H1 (cell line): Measurements from ENCODE around the gene ALG14. TPM values are rescaled to one million over a fixed set of nuclear protein-coding genes. Genes with fewer than 3 reads are reported as not detected.

Experiments used
- CTCF ChIA-PET: fragments of 300-600 bp; sonication (Branson Sonifier 250); formaldehyde crosslinking; loops from one replicate; lab custom pipeline; 2021; ENCODE audit not compliant: partially characterized antibody; lab: Charles Lee
- POLR2A ChIA-PET: fragments of 300-600 bp; sonication (Branson Sonifier 250); formaldehyde crosslinking; loops from one replicate; lab custom pipeline; 2021; ENCODE audit warnings: inconsistent platforms; ENCODE audit not compliant: partially characterized antibody; lab: Charles Lee
- DNase-seq, 2 experiments: peaks; one replicate each; pipeline versions ENCODE4 v3.0.0 to v3.0.0-alpha.2; 2010 to 2022; ENCODE audit warnings: low spot score in 2 of 2, low read depth in 1 of 2, mixed read lengths in 1 of 2
- FAIRE-seq: peaks from 2 replicates; lab custom pipeline; 2011; peaks lifted over from hg19 to GRCh38; lab: Jason Lieb, UNC
- H2AFZ ChIP-seq: 2 replicates; pipeline ENCODE4 v1.8.1; 2012; ENCODE audit warnings: low read length, inconsistent platforms
- H2AK5ac ChIP-seq: 2 replicates; pipeline ENCODE4 v1.6.1; 2013; ENCODE audit warnings: low read depth, low read length
- H2BK120ac ChIP-seq: replicated peaks from 2 replicates; pipeline ENCODE3; 2013; ENCODE audit warnings: low read depth, low read length, inconsistent platforms
- H2BK12ac ChIP-seq: 2 replicates; pipeline ENCODE4 v1.6.1; 2013; ENCODE audit warnings: low read depth, low read length
- H2BK15ac ChIP-seq: 2 replicates; pipeline ENCODE4 v1.6.1; 2013; ENCODE audit warnings: low read length
- H2BK20ac ChIP-seq: 2 replicates; pipeline ENCODE4 v1.6.1; 2013; ENCODE audit warnings: low read length
- H2BK5ac ChIP-seq: 2 replicates; pipeline ENCODE4 v1.6.1; 2013; ENCODE audit warnings: low read depth, low read length
- H3K14ac ChIP-seq: 2 replicates; pipeline ENCODE4 v1.6.1; 2013; ENCODE audit warnings: inconsistent platforms; ENCODE audit not compliant: insufficient read length
- H3K18ac ChIP-seq: 2 replicates; pipeline ENCODE4 v1.6.1; 2013; ENCODE audit warnings: low read length; ENCODE audit errors: extremely low read depth
- H3K23ac ChIP-seq: 2 replicates; pipeline ENCODE4 v1.6.1; 2013; ENCODE audit warnings: inconsistent platforms; ENCODE audit not compliant: insufficient read length
- H3K23me2 ChIP-seq: 2 replicates; pipeline ENCODE4 v1.6.1; 2013; ENCODE audit warnings: low read depth, low read length
- H3K27ac ChIP-seq: 2 replicates; pipeline ENCODE4 v1.6.1; 2011; ENCODE audit warnings: low read depth, low read length, inconsistent platforms
- H3K27me3 ChIP-seq, 4 experiments: replicated peaks in 1 of 4; 1 replicate in 1 of 4; 2 replicates in 3 of 4; pipeline versions ENCODE4 v1.6.1 to v1.8.1; 2011 to 2013; ENCODE audit warnings: low read length in 3 of 4, mild to moderate bottlenecking in 3 of 4, inconsistent platforms in 2 of 4, mixed read lengths in 2 of 4, moderate library complexity in 1 of 4; ENCODE audit not compliant: control insufficient read depth in 3 of 4, insufficient read depth in 3 of 4; ENCODE audit errors: extremely low read depth in 1 of 4
- H3K36me3 ChIP-seq, 4 experiments: 2 replicates each; pipeline versions ENCODE4 v1.6.1 to v1.8.1; 2011 to 2013; ENCODE audit warnings: mild to moderate bottlenecking in 4 of 4, low read length in 3 of 4, moderate library complexity in 2 of 4, control low read depth in 1 of 4, inconsistent platforms in 1 of 4; ENCODE audit not compliant: insufficient read depth in 4 of 4, control insufficient read depth in 2 of 4
- H3K4ac ChIP-seq: replicated peaks from 2 replicates; pipeline ENCODE3; 2013; ENCODE audit warnings: low read length, low read depth, mixed read lengths, inconsistent platforms; ENCODE audit not compliant: insufficient read length
- H3K4me1 ChIP-seq, 4 experiments: replicated peaks in 1 of 4; 1 replicate in 1 of 4; 2 replicates in 3 of 4; pipeline versions ENCODE4 v1.6.1 to v1.8.1; 2011 to 2013; ENCODE audit warnings: low read length in 3 of 4, inconsistent platforms in 2 of 4, mixed read lengths in 1 of 4; ENCODE audit not compliant: insufficient read depth in 4 of 4, control insufficient read depth in 3 of 4
- H3K4me2 ChIP-seq, 2 experiments: 2 replicates each; pipeline versions ENCODE4 v1.6.1 to v1.8.1; 2011 to 2013; ENCODE audit warnings: low read depth in 2 of 2, low read length in 2 of 2, control low read depth in 1 of 2, inconsistent platforms in 1 of 2, mild to moderate bottlenecking in 1 of 2; ENCODE audit not compliant: insufficient read depth in 1 of 2
- H3K4me3 ChIP-seq, 4 experiments: fragments of 200-600, 300-600 bp in 1 of 4; sonication (generic), shearing (Covaris generic), sonication (Bioruptor Twin) in 1 of 4; 2 replicates each; pipeline versions ENCODE4 v1.5.1 to v1.8.1; 2011 to 2016; ENCODE audit warnings: low read length in 4 of 4, low read depth in 3 of 4, control low read depth in 2 of 4, inconsistent platforms in 2 of 4, mild to moderate bottlenecking in 2 of 4, mixed read lengths in 1 of 4, moderate library complexity in 1 of 4; ENCODE audit not compliant: insufficient read depth in 2 of 4; ENCODE audit errors: extremely low read depth in 1 of 4
- H3K56ac ChIP-seq: replicated peaks from 2 replicates; pipeline ENCODE3; 2013; ENCODE audit warnings: low read depth, mild to moderate bottlenecking, mixed read lengths, low read length, inconsistent platforms; ENCODE audit not compliant: insufficient read length
- H3K79me1 ChIP-seq: 2 replicates; pipeline ENCODE4 v1.6.1; 2013; ENCODE audit warnings: low read depth, low read length, control low read depth
- H3K79me2 ChIP-seq, 2 experiments: 2 replicates each; pipeline versions ENCODE4 v1.6.1 to v1.8.1; 2012 to 2013; ENCODE audit warnings: low read length in 2 of 2, mild to moderate bottlenecking in 2 of 2, inconsistent platforms in 1 of 2; ENCODE audit not compliant: insufficient read depth in 2 of 2, control insufficient read depth in 1 of 2
- H3K9ac ChIP-seq, 4 experiments: replicated peaks in 1 of 4; 1 replicate in 1 of 4; 2 replicates in 3 of 4; pipeline versions ENCODE4 v1.6.1 to v1.8.1; 2011 to 2013; ENCODE audit warnings: low read depth in 3 of 4, low read length in 3 of 4, control low read depth in 2 of 4, mild to moderate bottlenecking in 2 of 4, moderate library complexity in 2 of 4, inconsistent platforms in 1 of 4; ENCODE audit errors: extremely low read depth in 1 of 4
- H3K9me3 ChIP-seq, 2 experiments: 2 replicates each; pipeline versions ENCODE4 v1.6.1 to v1.8.1; 2012 to 2013; ENCODE audit warnings: mild to moderate bottlenecking in 2 of 2, moderate library complexity in 2 of 2, control low read depth in 1 of 2, inconsistent platforms in 1 of 2, low read depth in 1 of 2, low read length in 1 of 2, mixed read lengths in 1 of 2; ENCODE audit not compliant: insufficient read depth in 2 of 2
- H4K20me1 ChIP-seq, 2 experiments: replicated peaks in 1 of 2; 2 replicates each; pipeline versions ENCODE3 to v1.8.1; 2011 to 2013; ENCODE audit warnings: inconsistent platforms in 2 of 2, low read length in 2 of 2, mild to moderate bottlenecking in 1 of 2; ENCODE audit not compliant: insufficient read depth in 2 of 2, control insufficient read depth in 1 of 2
- H4K5ac ChIP-seq: 2 replicates; pipeline ENCODE4 v1.6.1; 2013; ENCODE audit warnings: low read length, low read depth, mixed read lengths, inconsistent platforms; ENCODE audit not compliant: insufficient read length
- H4K8ac ChIP-seq: 2 replicates; pipeline ENCODE4 v1.8.0; 2013; ENCODE audit warnings: mild to moderate bottlenecking, moderate library complexity, low read length, inconsistent platforms; ENCODE audit not compliant: insufficient read depth; ENCODE audit errors: extremely low read depth
- H4K91ac ChIP-seq: replicated peaks from 2 replicates; pipeline ENCODE3; 2013; ENCODE audit warnings: low read length, mixed read lengths, inconsistent platforms; ENCODE audit not compliant: insufficient read length
- CBX5 ChIP-seq: fragments of 300-800, 300-1000 bp; sonication (generic); IDR thresholded peaks from 2 replicates; pipeline ENCODE4 v1.7.1; 2016; ENCODE audit warnings: antibody characterized with exemption, low read length, low read depth
- CEBPB ChIP-seq: IDR thresholded peaks from 2 replicates; pipeline ENCODE4 v1.6.1; 2012; ENCODE audit warnings: low read depth, low read length
- POLR2A ChIP-seq, 2 experiments: IDR thresholded peaks; 1 replicate in 1 of 2; 2 replicates in 1 of 2; pipeline ENCODE4 v1.6.1; 2011; ENCODE audit warnings: low read depth in 2 of 2, low read length in 2 of 2, mild to moderate bottlenecking in 2 of 2; ENCODE audit errors: control extremely low read depth in 1 of 2
- RNF2 ChIP-seq: fragments of 200-900, 300-1000 bp; sonication (generic); IDR thresholded peaks from 2 replicates; pipeline ENCODE4 v1.7.1; 2016; ENCODE audit warnings: borderline replicate concordance, low read depth, mild to moderate bottlenecking, antibody characterized with exemption, low read length; ENCODE audit not compliant: poor library complexity, severe bottlenecking; ENCODE audit errors: missing control alignments
- WGBS, 2 experiments: shearing (Covaris generic) in 1 of 2; methylation state at CpG; one replicate each; pipeline versions ENCODE4 v1.1.6 to v1.1.7; 2013 to 2015; ENCODE audit warnings: low lambda C conversion rate in 2 of 2, mixed read lengths in 2 of 2, inconsistent platforms in 1 of 2, low coverage in 1 of 2, missing lambda C conversion rate in 1 of 2; ENCODE audit not compliant: insufficient replicate concordance in 2 of 2, insufficient coverage in 1 of 2, insufficient read length in 1 of 2; ENCODE audit errors: extremely low coverage in 1 of 2, missing lambda C conversion rate in 1 of 2; 5-methylcytosine and 5-hydroxymethylcytosine counted together
- polyA plus RNA-seq, 7 experiments: library from polyadenylated mRNA; depleted of rRNA in 3 of 7; stranded (reverse) in 5 of 7; unstranded in 2 of 7; fragments of >200 nt in 5 of 7; fragments of 200-250 nt in 2 of 7; gene quantifications; 1 replicate in 5 of 7; 2 replicates in 1 of 7; 4 replicates in 1 of 7; pipeline versions ENCODE4 v1.2.1 to v1.2.3, GENCODE V29; 2011 to 2013; ENCODE audit warnings: missing spikeins in 2 of 7, mixed read lengths in 2 of 7
- total RNA-seq: library from RNA; stranded (reverse); fragmentation: NEBNext Ultra II Directional; extraction: Animal tissue kit (Norgen Biotek cat#: 25700); gene quantifications from 2 replicates; pipeline ENCODE4 v1.2.1, GENCODE V29; 2021
- TF ChIP-seq, protein P1 (sequence below): IDR thresholded peaks from 2 replicates; pipeline ENCODE4 v1.6.1; 2011; ENCODE audit warnings: low read depth, mild to moderate bottlenecking, low read length; ENCODE audit not compliant: insufficient read depth

Gene ALG14
- total and polyA plus RNA-seq, 2 of the 8 experiments (the other 6 are each of a cell fraction or from before 2014, with no cell fraction given): 0.95 to 1.3 TPM

DNA sequence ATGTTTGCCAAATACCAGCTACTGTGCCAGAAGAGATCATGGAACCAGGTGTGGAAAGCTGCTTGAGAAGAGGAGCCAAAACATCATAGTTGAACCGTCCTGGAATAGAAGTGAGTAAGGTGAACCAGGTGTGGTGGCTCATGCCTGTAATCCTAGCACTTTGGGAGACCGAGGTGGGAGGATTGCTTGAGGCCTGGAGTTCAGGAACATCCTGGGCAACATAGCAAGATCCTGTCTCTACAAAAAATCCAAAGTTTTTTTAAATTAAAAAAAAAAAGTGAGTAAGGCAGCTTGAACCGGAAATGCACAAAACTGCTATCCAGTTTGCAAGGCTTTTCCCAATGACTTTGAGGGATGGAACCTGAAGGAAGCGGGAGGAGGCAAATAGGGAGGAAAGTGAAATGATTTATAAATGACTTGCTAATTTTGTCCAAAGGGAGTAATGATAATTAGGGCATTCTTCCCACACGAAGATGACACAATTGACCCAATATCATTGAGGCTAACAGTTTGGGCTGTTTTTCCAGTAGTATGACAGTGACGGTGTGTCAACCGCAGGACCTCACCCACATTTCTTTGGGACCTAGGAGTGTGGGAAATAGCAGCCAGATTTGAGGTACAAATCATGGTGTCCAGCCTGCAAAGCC, 144.3 kb downstream of the ALG14 start:
- Histone ChIP-seq H4K20me1 (peaks cover 14 to 16% of the 10 kb centered on the region in 2 experiments), H3K36me3 (peaks cover 0 to 9% (median 2%) of the 10 kb centered on the region in 4 experiments; a peak in 3 of 8 replicates), H3K23ac (no peak overlapping the region), H3K27ac (peak overlapping the region; percentile 96), H3K23me2 (peaks cover 7% of the 10 kb centered on the region), H4K91ac (peak overlapping the region; percentile 75), H3K4me1 (peaks cover 4 to 20% (median 14%) of the 10 kb centered on the region in 4 experiments; a peak in 6 of 7 replicates), H3K14ac (no peak overlapping the region)
- DNase-seq: no peak
- TF ChIP-seq RNF2: no peak
- TF ChIP-seq, protein P1, sequence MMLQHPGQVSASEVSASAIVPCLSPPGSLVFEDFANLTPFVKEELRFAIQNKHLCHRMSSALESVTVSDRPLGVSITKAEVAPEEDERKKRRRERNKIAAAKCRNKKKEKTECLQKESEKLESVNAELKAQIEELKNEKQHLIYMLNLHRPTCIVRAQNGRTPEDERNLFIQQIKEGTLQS: no peak
- no peak for TF ChIP-seq CBX5
- TF ChIP-seq POLR2A (IDR thresholded peaks at IDR 0.05; ENCODE audit: control extremely low read depth in 1 of 2, low read depth in 2 of 2, low read length in 2 of 2): no peak
- no peak for TF ChIP-seq CEBPB
- TF ChIP-seq, all 59 proteins: peak for 0
- peak overlapping the region; percentile 55 for H4K5ac ChIP-seq
- peak overlapping the region; percentile 65 for H3K4ac ChIP-seq
- peak overlapping the region; percentile 40 for H2BK12ac ChIP-seq
- peak overlapping the region; percentile 76 to 85 for H3K4me2 ChIP-seq
- ChIA-PET CTCF (interaction anchor here (0.8 to 1.8 kb wide), 5 partner anchors 14 to 112 kb away, joined by 3 to 7 read pairs (median 3); no protein-coding TSS in a partner anchor), POLR2A (interaction anchor here (0.7 to 2.5 kb wide), 15 partner anchors 8 to 377 kb away, joined by 3 to 18 read pairs (median 4); no protein-coding TSS in a partner anchor)
- no peaks in the 10 kb centered on the region for H3K27me3 ChIP-seq
- peak overlapping the region; percentile 42; the same call in 1 of the 2 replicates for H3K18ac ChIP-seq
- H2BK120ac ChIP-seq: peak overlapping the region; percentile 98
- no peak for FAIRE-seq
- H2BK15ac ChIP-seq: peak overlapping the region; percentile 55; the same call in 1 of the 2 replicates
- 80% methylated on average over 7 of the region's 7 CpGs; no CpG with 5 or more reads in 1 of the 2 experiments for WGBS, 2 experiments
- H3K9ac ChIP-seq: peak overlapping the region; percentile 72 to 87 (median 76); a peak in 5 of 7 replicates
- H3K79me1 ChIP-seq: peaks cover 8% of the 10 kb centered on the region
- H2AFZ ChIP-seq: no peak overlapping the region
- H3K79me2 ChIP-seq: peaks cover 18 to 57% of the 10 kb centered on the region in 2 experiments
- H3K4me3 ChIP-seq: peak overlapping the region; percentile 44 to 98 (median 64)
- H4K8ac ChIP-seq: no peak overlapping the region
- H3K9me3 ChIP-seq: no peaks in the 10 kb centered on the region
- no peak overlapping the region; the same call in 1 of the 2 replicates for H2BK20ac ChIP-seq
- H2AK5ac ChIP-seq: no peak overlapping the region
- peak overlapping the region; percentile 63 for H3K56ac ChIP-seq
- no peak overlapping the region; the same call in 1 of the 2 replicates for H2BK5ac ChIP-seq
